Keratinocyte (primary cell): ENCODE results near the gene NRDE2. TPM values are rescaled to one million over a fixed set of nuclear protein-coding genes. Genes with fewer than 3 reads are reported as not detected.

Experiments used
- DNase-seq: peaks from one replicate; pipeline ENCODE4 v3.0.0-alpha.2; 2011; ENCODE audit warnings: low read depth, missing footprints, low spot score
- FAIRE-seq: peaks from 2 replicates; lab custom pipeline; 2011; peaks lifted over from hg19 to GRCh38; lab: Jason Lieb, UNC
- H2AFZ ChIP-seq: 2 replicates; pipeline ENCODE4 v1.6.0; 2012; ENCODE audit warnings: low read length, control low read depth, inconsistent platforms; ENCODE audit not compliant: control insufficient read depth
- H3K27ac ChIP-seq: 2 replicates; pipeline ENCODE4 v1.5.1; 2011; ENCODE audit warnings: low read length; ENCODE audit not compliant: control insufficient read depth, insufficient read depth
- H3K27me3 ChIP-seq: 3 replicates; pipeline ENCODE4 v1.6.0; 2011; ENCODE audit warnings: low read length; ENCODE audit not compliant: control insufficient read depth, insufficient read depth; ENCODE audit errors: extremely low read depth
- H3K36me3 ChIP-seq, 2 experiments: 2 replicates in 1 of 2; 3 replicates in 1 of 2; pipeline ENCODE4 v1.5.1; 2011; ENCODE audit warnings: low read length in 2 of 2, mild to moderate bottlenecking in 1 of 2; ENCODE audit not compliant: control insufficient read depth in 2 of 2, insufficient read depth in 2 of 2; ENCODE audit errors: extremely low read depth in 1 of 2
- H3K4me1 ChIP-seq: 3 replicates; pipeline ENCODE4 v1.5.1; 2011; ENCODE audit warnings: low read length; ENCODE audit not compliant: control insufficient read depth, insufficient read depth; ENCODE audit errors: extremely low read depth
- H3K4me2 ChIP-seq: 3 replicates; pipeline ENCODE4 v1.6.0; 2011; ENCODE audit warnings: low read depth, low read length; ENCODE audit not compliant: control insufficient read depth, insufficient read depth; ENCODE audit errors: extremely low read depth
- H3K4me3 ChIP-seq, 3 experiments: fragments of 200-600 bp in 1 of 3; sonication (generic) in 1 of 3; 2 replicates in 2 of 3; 3 replicates in 1 of 3; pipeline ENCODE4 v1.5.1; 2011 to 2016; ENCODE audit warnings: low read length in 3 of 3, mild to moderate bottlenecking in 3 of 3, control low read depth in 2 of 3, inconsistent platforms in 1 of 3, low read depth in 1 of 3, mixed read lengths in 1 of 3, mixed run types in 1 of 3, moderate library complexity in 1 of 3; ENCODE audit not compliant: control insufficient read depth in 2 of 3, insufficient read depth in 2 of 3; ENCODE audit errors: extremely low read depth in 1 of 3
- H3K79me2 ChIP-seq: 2 replicates; pipeline ENCODE4 v1.6.0; 2012; ENCODE audit warnings: low read length; ENCODE audit not compliant: control insufficient read depth, insufficient read depth
- H3K9ac ChIP-seq: 3 replicates; pipeline ENCODE4 v1.6.0; 2011; ENCODE audit warnings: low read length; ENCODE audit not compliant: control insufficient read depth, insufficient read depth; ENCODE audit errors: extremely low read depth
- H3K9me1 ChIP-seq: 3 replicates; pipeline ENCODE4 v1.6.0; 2011; ENCODE audit warnings: low read length; ENCODE audit not compliant: control insufficient read depth, insufficient read depth; ENCODE audit errors: extremely low read depth
- H3K9me3 ChIP-seq: 2 replicates; pipeline ENCODE4 v1.5.1; 2012; ENCODE audit warnings: low read depth, low read length; ENCODE audit not compliant: control insufficient read depth
- H4K20me1 ChIP-seq: 3 replicates; pipeline ENCODE4 v1.6.0; 2011; ENCODE audit warnings: low read length; ENCODE audit not compliant: control insufficient read depth, insufficient read depth; ENCODE audit errors: extremely low read depth
- EZH2 ChIP-seq: IDR thresholded peaks from one replicate; pipeline ENCODE4 v1.6.1; 2012; ENCODE audit warnings: inconsistent platforms, mild to moderate bottlenecking, low read length, moderate library complexity
- dilution Hi-C: fragments of 300-500 bp; cut with MboI; formaldehyde crosslinking; loops from one replicate; pipeline ENCODE4 v1.7.0; 2020; ENCODE audit warnings: low sequenced_read_pairs; ENCODE audit not compliant: extremely low pct_ligation_motif_present
- polyA plus RNA-seq, 5 experiments: library from polyadenylated mRNA; depleted of rRNA in 3 of 5; stranded (reverse) in 3 of 5; stranded (forward) in 1 of 5; unstranded in 1 of 5; fragments of >200 nt; gene quantifications; 1 replicate in 1 of 5; 2 replicates in 3 of 5; 3 replicates in 1 of 5; pipeline versions ENCODE4 v1.2.1 to v1.2.3, GENCODE V29; 2011 to 2012; ENCODE audit warnings: missing spikeins in 2 of 5, low read depth in 1 of 5, low replicate concordance in 1 of 5
- TF ChIP-seq, protein P1 (sequence below), 3 experiments: IDR thresholded peaks in 1 of 3; conservative IDR thresholded peaks in 1 of 3; optimal IDR thresholded peaks in 1 of 3; 2 replicates in 2 of 3; 3 replicates in 1 of 3; pipeline versions ENCODE3 to v1.5.1; 2011; ENCODE audit warnings: low read length in 3 of 3, mild to moderate bottlenecking in 3 of 3, moderate library complexity in 2 of 3, control low read depth in 1 of 3, inconsistent platforms in 1 of 3; ENCODE audit not compliant: insufficient read depth in 2 of 3; ENCODE audit errors: extremely low read depth in 1 of 3

NRDE2 gene
- polyA plus RNA-seq, 1 donor (not counting 4 experiments of a cell fraction or from before 2014, with no cell fraction given): 9.2 TPM

DNA sequence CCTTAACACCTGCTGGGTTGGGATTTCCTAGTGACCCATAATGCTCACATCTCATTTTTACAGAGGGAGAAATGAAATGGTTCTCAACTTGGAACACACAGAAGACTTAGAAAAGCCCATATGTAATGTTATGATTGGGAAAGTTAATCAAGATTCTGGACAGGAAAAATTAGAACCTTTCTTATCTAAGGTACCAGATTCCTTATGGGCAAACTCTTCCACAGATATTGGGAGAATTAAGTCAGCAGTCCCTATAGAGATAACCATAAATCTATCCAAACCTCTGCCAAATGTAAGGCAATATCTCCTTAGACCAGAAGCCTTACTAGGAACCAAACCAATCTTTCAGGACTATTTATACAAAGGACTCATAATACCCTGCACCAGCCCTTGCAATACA lies 89.3 kb downstream of the NRDE2 start:
- no peak for FAIRE-seq
- no peaks in the 10 kb centered on the region for H3K4me1 ChIP-seq
- no peaks in the 10 kb centered on the region for H3K36me3 ChIP-seq
- no peak overlapping the region for H3K4me2 ChIP-seq
- H4K20me1 ChIP-seq: no peaks in the 10 kb centered on the region
- no peak for TF ChIP-seq EZH2
- TF ChIP-seq, protein P1, sequence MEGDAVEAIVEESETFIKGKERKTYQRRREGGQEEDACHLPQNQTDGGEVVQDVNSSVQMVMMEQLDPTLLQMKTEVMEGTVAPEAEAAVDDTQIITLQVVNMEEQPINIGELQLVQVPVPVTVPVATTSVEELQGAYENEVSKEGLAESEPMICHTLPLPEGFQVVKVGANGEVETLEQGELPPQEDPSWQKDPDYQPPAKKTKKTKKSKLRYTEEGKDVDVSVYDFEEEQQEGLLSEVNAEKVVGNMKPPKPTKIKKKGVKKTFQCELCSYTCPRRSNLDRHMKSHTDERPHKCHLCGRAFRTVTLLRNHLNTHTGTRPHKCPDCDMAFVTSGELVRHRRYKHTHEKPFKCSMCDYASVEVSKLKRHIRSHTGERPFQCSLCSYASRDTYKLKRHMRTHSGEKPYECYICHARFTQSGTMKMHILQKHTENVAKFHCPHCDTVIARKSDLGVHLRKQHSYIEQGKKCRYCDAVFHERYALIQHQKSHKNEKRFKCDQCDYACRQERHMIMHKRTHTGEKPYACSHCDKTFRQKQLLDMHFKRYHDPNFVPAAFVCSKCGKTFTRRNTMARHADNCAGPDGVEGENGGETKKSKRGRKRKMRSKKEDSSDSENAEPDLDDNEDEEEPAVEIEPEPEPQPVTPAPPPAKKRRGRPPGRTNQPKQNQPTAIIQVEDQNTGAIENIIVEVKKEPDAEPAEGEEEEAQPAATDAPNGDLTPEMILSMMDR (optimal IDR thresholded peaks at IDR 0.05 in 1 of 3, IDR thresholded peaks at IDR 0.05 in 1 of 3, conservative IDR thresholded peaks at IDR 0.05 in 1 of 3; ENCODE audit: extremely low read depth in 1 of 3, insufficient read depth in 2 of 3, low read length in 3 of 3): no peak
- no peaks in the 10 kb centered on the region for H3K9me1 ChIP-seq
- dilution Hi-C loops: no loop called here
- H3K9ac ChIP-seq: no peak overlapping the region
- peaks cover 2% of the 10 kb centered on the region for H3K9me3 ChIP-seq
- DNase-seq: no peak
- H2AFZ ChIP-seq: no peak overlapping the region
- H3K79me2 ChIP-seq: no peaks in the 10 kb centered on the region
- H3K4me3 ChIP-seq: no peak overlapping the region
- H3K27me3 ChIP-seq: no peaks in the 10 kb centered on the region
- no peak overlapping the region for H3K27ac ChIP-seq

DNA sequence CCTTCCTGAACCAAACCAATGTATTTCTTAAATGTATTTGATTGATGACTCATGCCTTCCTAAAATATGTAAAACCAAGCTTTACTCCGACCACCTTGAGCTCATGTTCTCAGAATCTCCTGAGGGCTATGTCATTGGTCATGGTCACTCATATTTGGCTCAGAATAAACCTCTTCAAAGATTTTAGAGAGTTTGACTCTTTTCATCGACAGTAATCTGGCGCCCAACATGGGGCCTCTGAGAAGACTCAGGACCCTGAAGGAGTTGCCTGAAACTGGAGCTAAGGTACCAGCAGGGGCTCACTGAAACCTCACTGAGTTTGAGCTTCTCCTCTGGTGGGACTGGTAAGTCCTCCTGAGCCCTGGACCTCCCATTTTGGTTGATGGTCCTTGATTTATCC lies 92.6 kb downstream of the NRDE2 start:
- Histone ChIP-seq H2AFZ (no peak overlapping the region), H3K9me1 (no peaks in the 10 kb centered on the region), H3K36me3 (no peaks in the 10 kb centered on the region), H3K27me3 (no peaks in the 10 kb centered on the region), H3K4me3 (no peak overlapping the region), H3K4me1 (no peaks in the 10 kb centered on the region), H3K9ac (no peak overlapping the region), H3K27ac (no peak overlapping the region), H3K9me3 (peaks cover 2% of the 10 kb centered on the region), H4K20me1 (no peaks in the 10 kb centered on the region), H3K4me2 (no peak overlapping the region), H3K79me2 (no peaks in the 10 kb centered on the region)
- dilution Hi-C loops: no loop called here
- FAIRE-seq (no peak), DNase-seq (no peak)
- no peak for TF ChIP-seq EZH2
- TF ChIP-seq, protein P1 (optimal IDR thresholded peaks at IDR 0.05 in 1 of 3, IDR thresholded peaks at IDR 0.05 in 1 of 3, conservative IDR thresholded peaks at IDR 0.05 in 1 of 3; ENCODE audit: extremely low read depth in 1 of 3, insufficient read depth in 2 of 3, low read length in 3 of 3): no peak
